ENCODE results near the gene TXK. TPM values are rescaled to one million over a fixed set of nuclear protein-coding genes. Genes with fewer than 3 reads are reported as not detected.

TXK gene
- total and polyA plus RNA-seq, 2 experiments from 2014 or later, result 0.14 to 0.40 TPM

DNA sequence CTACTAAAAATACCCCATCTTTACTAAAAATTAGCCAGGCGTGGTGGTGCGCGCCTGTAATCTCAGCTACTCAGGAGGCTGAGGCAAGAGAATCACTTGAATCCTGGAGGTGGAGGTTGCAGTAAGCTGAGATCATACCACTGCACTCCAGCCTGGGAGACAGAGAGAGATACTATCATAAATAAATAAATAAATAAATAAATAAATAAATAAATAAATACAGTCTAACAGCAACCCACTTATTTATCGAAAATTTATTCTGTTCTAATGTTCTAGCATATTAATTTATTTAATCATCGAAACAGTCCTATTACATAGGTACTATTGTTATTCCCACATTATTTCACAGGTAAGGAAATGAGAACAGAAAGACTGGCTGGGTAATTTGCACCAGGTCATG lies 18.2 kb upstream of the TXK start:
- no peak overlapping the region for H3K4me3 Mint-ChIP-seq
- peaks cover 26% of the 10 kb centered on the region for H3K9me3 Mint-ChIP-seq
- no peak overlapping the region for H3K4me2 ChIP-seq
- H4K20me1 ChIP-seq (replicated peaks; ENCODE audit: insufficient read depth), result no peaks in the 10 kb centered on the region
- TF ChIP-seq, protein P1, sequence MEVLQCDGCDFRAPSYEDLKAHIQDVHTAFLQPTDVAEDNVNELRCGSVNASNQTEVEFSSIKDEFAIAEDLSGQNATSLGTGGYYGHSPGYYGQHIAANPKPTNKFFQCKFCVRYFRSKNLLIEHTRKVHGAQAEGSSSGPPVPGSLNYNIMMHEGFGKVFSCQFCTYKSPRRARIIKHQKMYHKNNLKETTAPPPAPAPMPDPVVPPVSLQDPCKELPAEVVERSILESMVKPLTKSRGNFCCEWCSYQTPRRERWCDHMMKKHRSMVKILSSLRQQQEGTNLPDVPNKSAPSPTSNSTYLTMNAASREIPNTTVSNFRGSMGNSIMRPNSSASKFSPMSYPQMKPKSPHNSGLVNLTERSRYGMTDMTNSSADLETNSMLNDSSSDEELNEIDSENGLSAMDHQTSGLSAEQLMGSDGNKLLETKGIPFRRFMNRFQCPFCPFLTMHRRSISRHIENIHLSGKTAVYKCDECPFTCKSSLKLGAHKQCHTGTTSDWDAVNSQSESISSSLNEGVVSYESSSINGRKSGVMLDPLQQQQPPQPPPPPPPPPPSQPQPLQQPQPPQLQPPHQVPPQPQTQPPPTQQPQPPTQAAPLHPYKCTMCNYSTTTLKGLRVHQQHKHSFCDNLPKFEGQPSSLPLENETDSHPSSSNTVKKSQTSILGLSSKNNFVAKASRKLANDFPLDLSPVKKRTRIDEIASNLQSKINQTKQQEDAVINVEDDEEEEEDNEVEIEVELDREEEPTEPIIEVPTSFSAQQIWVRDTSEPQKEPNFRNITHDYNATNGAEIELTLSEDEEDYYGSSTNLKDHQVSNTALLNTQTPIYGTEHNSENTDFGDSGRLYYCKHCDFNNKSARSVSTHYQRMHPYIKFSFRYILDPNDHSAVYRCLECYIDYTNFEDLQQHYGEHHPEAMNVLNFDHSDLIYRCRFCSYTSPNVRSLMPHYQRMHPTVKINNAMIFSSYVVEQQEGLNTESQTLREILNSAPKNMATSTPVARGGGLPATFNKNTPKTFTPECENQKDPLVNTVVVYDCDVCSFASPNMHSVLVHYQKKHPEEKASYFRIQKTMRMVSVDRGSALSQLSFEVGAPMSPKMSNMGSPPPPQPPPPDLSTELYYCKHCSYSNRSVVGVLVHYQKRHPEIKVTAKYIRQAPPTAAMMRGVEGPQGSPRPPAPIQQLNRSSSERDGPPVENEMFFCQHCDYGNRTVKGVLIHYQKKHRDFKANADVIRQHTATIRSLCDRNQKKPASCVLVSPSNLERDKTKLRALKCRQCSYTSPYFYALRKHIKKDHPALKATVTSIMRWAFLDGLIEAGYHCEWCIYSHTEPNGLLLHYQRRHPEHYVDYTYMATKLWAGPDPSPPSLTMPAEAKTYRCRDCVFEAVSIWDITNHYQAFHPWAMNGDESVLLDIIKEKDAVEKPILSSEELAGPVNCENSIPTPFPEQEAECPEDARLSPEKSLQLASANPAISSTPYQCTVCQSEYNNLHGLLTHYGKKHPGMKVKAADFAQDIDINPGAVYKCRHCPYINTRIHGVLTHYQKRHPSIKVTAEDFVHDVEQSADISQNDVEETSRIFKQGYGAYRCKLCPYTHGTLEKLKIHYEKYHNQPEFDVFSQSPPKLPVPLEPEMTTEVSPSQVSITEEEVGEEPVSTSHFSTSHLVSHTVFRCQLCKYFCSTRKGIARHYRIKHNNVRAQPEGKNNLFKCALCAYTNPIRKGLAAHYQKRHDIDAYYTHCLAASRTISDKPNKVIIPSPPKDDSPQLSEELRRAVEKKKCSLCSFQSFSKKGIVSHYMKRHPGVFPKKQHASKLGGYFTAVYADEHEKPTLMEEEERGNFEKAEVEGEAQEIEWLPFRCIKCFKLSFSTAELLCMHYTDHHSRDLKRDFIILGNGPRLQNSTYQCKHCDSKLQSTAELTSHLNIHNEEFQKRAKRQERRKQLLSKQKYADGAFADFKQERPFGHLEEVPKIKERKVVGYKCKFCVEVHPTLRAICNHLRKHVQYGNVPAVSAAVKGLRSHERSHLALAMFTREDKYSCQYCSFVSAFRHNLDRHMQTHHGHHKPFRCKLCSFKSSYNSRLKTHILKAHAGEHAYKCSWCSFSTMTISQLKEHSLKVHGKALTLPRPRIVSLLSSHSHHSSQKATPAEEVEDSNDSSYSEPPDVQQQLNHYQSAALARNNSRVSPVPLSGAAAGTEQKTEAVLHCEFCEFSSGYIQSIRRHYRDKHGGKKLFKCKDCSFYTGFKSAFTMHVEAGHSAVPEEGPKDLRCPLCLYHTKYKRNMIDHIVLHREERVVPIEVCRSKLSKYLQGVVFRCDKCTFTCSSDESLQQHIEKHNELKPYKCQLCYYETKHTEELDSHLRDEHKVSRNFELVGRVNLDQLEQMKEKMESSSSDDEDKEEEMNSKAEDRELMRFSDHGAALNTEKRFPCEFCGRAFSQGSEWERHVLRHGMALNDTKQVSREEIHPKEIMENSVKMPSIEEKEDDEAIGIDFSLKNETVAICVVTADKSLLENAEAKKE (CRISPR knock-in tag; IDR thresholded peaks at IDR 0.05), result no peak
- TF ChIP-seq STAT1 (IDR thresholded peaks at IDR 0.05; ENCODE audit: unreplicated experiment) (no peak), ZNF331 (CRISPR knock-in tag; IDR thresholded peaks at IDR 0.05; ENCODE audit: low read depth) (no peak), ZNF114 (CRISPR knock-in tag; IDR thresholded peaks at IDR 0.05) (no peak), EZH2phosphoT487 (IDR thresholded peaks at IDR 0.05; ENCODE audit: unreplicated experiment) (no peak), CREB1 (CRISPR knock-in tag; IDR thresholded peaks at IDR 0.05; ENCODE audit: low read depth) (no peak), JUNB (IDR thresholded peaks at IDR 0.05; ENCODE audit: unreplicated experiment) (no peak), NANOG (IDR thresholded peaks at IDR 0.05; ENCODE audit: borderline replicate concordance) (no peak), POLR2AphosphoS5 (IDR thresholded peaks at IDR 0.05; ENCODE audit: low read depth) (no peak), EZH2 (IDR thresholded peaks at IDR 0.05; ENCODE audit: low read depth, unreplicated experiment) (no peak)
- TF ChIP-seq, protein P2, sequence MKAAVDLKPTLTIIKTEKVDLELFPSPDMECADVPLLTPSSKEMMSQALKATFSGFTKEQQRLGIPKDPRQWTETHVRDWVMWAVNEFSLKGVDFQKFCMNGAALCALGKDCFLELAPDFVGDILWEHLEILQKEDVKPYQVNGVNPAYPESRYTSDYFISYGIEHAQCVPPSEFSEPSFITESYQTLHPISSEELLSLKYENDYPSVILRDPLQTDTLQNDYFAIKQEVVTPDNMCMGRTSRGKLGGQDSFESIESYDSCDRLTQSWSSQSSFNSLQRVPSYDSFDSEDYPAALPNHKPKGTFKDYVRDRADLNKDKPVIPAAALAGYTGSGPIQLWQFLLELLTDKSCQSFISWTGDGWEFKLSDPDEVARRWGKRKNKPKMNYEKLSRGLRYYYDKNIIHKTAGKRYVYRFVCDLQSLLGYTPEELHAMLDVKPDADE (IDR thresholded peaks at IDR 0.05), result no peak
- TF ChIP-seq, protein P3, sequence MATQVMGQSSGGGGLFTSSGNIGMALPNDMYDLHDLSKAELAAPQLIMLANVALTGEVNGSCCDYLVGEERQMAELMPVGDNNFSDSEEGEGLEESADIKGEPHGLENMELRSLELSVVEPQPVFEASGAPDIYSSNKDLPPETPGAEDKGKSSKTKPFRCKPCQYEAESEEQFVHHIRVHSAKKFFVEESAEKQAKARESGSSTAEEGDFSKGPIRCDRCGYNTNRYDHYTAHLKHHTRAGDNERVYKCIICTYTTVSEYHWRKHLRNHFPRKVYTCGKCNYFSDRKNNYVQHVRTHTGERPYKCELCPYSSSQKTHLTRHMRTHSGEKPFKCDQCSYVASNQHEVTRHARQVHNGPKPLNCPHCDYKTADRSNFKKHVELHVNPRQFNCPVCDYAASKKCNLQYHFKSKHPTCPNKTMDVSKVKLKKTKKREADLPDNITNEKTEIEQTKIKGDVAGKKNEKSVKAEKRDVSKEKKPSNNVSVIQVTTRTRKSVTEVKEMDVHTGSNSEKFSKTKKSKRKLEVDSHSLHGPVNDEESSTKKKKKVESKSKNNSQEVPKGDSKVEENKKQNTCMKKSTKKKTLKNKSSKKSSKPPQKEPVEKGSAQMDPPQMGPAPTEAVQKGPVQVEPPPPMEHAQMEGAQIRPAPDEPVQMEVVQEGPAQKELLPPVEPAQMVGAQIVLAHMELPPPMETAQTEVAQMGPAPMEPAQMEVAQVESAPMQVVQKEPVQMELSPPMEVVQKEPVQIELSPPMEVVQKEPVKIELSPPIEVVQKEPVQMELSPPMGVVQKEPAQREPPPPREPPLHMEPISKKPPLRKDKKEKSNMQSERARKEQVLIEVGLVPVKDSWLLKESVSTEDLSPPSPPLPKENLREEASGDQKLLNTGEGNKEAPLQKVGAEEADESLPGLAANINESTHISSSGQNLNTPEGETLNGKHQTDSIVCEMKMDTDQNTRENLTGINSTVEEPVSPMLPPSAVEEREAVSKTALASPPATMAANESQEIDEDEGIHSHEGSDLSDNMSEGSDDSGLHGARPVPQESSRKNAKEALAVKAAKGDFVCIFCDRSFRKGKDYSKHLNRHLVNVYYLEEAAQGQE (IDR thresholded peaks at IDR 0.05; ENCODE audit: unreplicated experiment), result no peak
- TF ChIP-seq, protein P4, sequence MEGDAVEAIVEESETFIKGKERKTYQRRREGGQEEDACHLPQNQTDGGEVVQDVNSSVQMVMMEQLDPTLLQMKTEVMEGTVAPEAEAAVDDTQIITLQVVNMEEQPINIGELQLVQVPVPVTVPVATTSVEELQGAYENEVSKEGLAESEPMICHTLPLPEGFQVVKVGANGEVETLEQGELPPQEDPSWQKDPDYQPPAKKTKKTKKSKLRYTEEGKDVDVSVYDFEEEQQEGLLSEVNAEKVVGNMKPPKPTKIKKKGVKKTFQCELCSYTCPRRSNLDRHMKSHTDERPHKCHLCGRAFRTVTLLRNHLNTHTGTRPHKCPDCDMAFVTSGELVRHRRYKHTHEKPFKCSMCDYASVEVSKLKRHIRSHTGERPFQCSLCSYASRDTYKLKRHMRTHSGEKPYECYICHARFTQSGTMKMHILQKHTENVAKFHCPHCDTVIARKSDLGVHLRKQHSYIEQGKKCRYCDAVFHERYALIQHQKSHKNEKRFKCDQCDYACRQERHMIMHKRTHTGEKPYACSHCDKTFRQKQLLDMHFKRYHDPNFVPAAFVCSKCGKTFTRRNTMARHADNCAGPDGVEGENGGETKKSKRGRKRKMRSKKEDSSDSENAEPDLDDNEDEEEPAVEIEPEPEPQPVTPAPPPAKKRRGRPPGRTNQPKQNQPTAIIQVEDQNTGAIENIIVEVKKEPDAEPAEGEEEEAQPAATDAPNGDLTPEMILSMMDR (conservative IDR thresholded peaks at IDR 0.05; ENCODE audit: low read depth in 2 of 2), result no peak
- H3K27me3 Mint-ChIP-seq (ENCODE audit: insufficient read depth, low read depth, poor library complexity), result peaks cover 3% of the 10 kb centered on the region
- H3K9me2 ChIP-seq (ENCODE audit: insufficient read depth), result no peaks in the 10 kb centered on the region
- H2AFZ ChIP-seq, result no peak overlapping the region
- no peaks in the 10 kb centered on the region for H3K27me3 ChIP-seq (ENCODE audit: insufficient read depth)
- no peak overlapping the region for H3K27ac Mint-ChIP-seq
- no peak overlapping the region for H3K27ac ChIP-seq (ENCODE audit: low read depth)
- no peaks in the 10 kb centered on the region for H3F3A ChIP-seq (replicated peaks; ENCODE audit: low read depth)
- DNase-seq (ENCODE audit: low spot score) (no peak), ATAC-seq (no peak)
- peaks cover 46% of the 10 kb centered on the region for H3K36me3 Mint-ChIP-seq (ENCODE audit: low read depth)
- peaks cover 8% of the 10 kb centered on the region; the same call in 2 of the 3 replicates for H3K4me1 Mint-ChIP-seq
- no peak overlapping the region for H3K4me3 ChIP-seq
- no peaks in the 10 kb centered on the region for H3K4me1 ChIP-seq (ENCODE audit: insufficient read depth)
- H3K36me3 ChIP-seq (ENCODE audit: insufficient read depth), result peaks cover 26% of the 10 kb centered on the region; the same call in 1 of the 2 replicates
- H3K79me2 ChIP-seq (replicated peaks; ENCODE audit: insufficient read depth), result no peaks in the 10 kb centered on the region

Measured in GM23338 (cell line).